ENCODE measurements around the gene ADGRB3.
"Not testable (repeated sequence)": the region's sequence is repeated elsewhere in the genome, so short reads cannot be mapped to it uniquely, and the experiment has no call there.

The ADGRB3 gene

GRCh38 chr6:68650142-68650541, 15.1 kb downstream of the ADGRB3 start:
- no peak for DNase-seq

- no peak for DNase-seq
These were observed 16.2 kb downstream of the ADGRB3 start for GRCh38 chr6:68651011-68651985.

DNA sequence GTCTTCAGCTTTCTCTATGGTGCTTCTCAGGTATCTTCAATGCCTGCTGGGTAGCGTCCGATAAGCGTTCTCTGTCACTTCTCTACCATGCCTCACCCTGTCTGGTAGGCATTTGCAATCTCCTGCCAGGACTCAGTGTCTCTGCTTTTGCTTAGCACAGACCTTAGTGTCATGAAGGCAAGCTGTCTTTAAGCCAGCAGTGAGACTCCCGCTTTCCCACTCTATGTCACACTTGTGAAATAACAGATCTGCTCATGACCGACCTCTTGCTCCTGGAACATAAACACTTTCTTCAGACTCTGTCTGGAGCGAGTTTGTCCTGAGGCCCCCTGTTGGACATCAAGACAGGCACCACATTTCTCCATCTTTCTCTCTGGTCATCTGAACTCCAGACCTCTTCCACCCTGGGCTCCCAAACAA, 17.0 kb downstream of the ADGRB3 start:
- no peak for DNase-seq

GRCh38 chr6:68653074-68653705, 18.1 kb downstream of the ADGRB3 start:
- no peak for DNase-seq

DNA sequence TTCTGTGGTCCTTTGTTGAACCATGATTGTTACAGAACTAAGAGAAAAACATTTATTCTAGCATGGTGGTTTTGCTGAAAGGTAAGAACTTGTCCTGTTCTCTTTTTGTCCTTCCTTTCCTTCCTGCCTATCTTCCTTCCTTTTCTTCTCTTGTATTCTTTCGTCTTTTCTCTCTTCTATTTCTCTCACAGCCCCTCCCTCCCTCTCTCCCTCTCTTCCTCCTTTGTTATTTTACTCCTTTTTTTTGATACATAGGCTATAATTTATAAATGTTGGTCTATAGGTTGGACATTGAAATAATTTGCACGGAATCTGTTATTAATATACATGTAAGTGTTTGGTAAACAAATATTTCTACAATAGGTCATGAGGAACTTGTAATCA, 18.6 kb downstream of the ADGRB3 start:
- no peak for DNase-seq

DNA sequence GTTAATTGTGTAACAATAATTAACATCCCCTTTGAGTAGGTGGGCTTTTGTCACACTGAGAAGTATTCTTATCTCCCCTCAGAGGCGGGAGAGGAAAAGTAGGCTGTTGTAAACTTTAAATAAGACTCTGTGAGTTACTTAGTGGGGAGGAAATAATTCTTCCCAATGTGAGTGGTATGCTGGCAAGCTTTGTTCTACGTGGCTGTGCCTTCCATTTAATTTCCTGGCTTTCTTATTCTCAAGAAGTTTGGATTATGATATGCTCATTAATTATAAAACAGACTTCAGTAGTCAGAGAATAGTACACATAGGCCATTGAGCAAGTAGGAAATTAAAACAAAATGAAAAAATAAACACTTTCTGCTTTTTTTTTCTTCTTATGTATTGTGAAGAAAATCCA, 19.1 kb downstream of the ADGRB3 start:
- no peak for DNase-seq

- DNase-seq, result no peak
These were observed 19.9 kb downstream of the ADGRB3 start for GRCh38 chr6:68655028-68655427.

- DNase-seq, result no peak
These were observed 22.5 kb downstream of the ADGRB3 start for GRCh38 chr6:68657374-68658139.

DNA sequence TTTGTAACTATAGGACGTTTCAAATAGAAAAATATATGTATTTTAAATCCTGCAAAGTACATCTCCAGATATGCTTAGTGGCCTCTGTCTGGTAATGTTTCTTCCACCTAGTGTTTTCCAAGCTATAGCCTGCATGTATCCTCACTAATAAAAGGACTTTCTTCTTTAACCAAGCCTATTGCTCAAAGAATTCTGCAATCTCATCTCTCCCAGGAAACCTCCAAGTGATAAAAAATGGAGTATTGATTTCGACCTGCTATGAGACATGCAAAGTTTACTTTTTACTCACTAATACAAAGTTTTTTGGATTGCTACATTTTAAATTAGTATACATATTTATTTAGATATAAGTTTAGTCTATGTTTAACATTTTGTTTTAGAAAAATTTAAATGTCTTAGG, 23.3 kb downstream of the ADGRB3 start:
- no peak for DNase-seq

GRCh38 chr6:68673255-68673654, 38.2 kb downstream of the ADGRB3 start:
- DNase-seq, result no peak

DNA sequence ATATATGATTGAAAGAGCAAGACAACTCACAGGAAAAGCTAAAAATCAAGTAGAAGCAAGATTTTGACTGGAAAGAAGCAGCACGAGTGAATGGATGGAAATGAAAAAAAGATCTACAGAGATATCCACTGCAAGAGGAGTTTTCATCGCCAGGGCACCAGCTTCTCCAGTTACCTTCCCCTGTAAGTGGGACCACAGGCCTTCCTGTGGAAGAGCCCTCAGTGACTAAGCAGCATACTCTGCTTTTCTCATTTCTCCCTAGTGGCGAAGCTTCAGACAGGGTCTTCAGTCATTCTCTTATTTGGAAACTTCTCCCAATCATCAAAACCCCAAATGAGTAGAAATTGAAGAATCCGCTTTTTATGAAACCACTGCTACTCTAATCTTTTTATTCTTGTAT, 40.5 kb downstream of the ADGRB3 start:
- DNase-seq, result no peak

DNA sequence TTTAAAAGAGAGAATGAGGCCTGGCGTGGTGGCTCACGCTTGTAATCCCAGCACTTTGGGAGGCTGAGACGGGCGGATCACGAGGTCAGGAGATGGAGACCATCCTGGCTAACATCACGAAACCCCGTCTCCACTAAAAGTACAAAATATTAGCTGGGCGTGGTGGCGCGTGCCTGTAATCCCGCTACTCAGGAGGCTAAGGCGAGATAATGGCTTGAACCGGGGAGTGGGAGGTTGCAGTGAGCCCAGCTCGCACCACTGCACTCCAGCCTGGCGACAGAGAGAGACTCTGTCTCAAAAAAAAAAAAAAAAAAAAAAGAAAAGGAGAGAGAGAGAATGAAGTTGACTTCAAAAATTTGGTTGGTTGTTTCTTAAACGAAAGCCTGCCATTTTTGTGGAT, 41.0 kb downstream of the ADGRB3 start:
- not testable (repeated sequence) for DNase-seq

- DNase-seq, result no peak
These were observed 42.0 kb downstream of the ADGRB3 start for GRCh38 chr6:68677058-68677457.

DNA sequence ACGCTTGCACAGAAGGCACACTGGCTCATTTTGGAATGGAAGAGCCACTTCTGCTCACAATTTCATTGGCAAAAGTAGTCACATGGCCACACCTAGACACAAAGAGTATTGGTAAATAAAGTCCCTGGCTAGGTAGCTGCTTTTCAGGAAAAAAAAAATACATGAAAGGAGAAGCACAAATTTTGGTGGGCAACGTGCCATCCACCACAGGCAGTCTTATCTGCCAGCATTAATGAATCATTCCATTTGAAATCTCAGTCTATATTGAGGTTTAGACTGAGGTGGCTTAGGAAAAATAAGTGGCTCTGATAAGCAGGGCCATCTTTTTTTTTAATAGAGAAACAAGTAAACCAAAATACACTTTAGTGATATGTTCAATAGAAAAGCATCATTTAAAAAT, 44.3 kb downstream of the ADGRB3 start:
- no peak for DNase-seq

DNA sequence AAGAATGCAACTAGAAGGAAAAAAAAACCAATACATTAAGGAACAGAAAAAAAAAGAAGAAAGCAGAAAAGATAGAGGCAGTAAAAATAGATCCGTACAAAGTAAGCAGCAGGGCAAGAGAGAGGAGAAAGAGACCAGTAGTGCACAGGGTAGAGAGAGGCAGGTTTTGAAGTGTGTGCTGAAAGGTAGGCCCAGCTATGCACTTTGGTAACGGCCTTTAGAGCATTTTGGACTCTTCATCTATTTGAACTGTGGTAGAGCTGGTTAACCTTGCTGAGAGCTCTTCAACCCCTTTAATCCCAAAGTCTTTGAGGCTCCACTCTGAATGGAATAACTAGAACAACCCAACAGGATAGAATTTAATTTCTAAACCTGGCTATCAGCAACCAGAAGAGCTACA, 45.2 kb downstream of the ADGRB3 start:
- no peak for DNase-seq

DNA sequence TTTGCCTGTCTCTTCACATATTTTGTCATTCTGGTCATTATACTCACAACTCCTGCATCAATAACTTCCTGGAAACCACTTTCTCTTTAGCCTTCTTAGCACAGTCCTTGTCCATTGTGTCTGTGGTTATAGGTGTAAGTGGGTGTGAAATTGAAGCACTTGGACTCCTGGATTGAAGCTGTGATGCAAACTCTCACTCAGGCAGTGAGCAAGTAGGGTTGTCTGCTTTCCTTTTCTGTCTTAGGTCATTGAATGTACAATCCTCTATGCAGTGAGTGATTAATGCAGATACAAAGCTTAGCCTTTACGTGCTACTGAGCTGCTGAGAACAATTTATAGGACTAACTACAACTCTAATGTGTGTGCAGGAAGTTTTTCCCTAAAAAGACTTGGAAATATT, 54.8 kb downstream of the ADGRB3 start:
- no peak for DNase-seq

GRCh38 chr6:68691120-68691519, 56.0 kb downstream of the ADGRB3 start:
- no peak for DNase-seq

DNA sequence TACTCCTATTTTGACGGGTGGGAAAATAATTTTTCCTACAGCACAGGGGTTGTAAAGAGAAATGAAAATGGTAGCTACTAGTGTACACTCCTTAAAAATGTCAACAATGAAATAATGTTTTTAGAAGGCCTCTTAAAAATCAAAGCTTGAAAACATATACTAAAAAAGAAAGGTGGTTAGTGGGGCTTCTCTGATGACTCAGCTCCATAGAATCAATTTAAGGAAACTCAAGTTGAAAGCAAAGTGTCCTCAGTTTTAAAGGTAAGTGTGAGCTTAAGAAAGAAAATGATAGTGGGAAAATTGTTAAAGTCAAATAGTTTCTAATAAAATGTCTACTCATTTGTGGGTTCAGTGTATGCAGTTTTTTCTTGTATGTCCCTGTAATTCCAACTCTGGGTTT, 58.2 kb downstream of the ADGRB3 start:
- no peak for DNase-seq

DNA sequence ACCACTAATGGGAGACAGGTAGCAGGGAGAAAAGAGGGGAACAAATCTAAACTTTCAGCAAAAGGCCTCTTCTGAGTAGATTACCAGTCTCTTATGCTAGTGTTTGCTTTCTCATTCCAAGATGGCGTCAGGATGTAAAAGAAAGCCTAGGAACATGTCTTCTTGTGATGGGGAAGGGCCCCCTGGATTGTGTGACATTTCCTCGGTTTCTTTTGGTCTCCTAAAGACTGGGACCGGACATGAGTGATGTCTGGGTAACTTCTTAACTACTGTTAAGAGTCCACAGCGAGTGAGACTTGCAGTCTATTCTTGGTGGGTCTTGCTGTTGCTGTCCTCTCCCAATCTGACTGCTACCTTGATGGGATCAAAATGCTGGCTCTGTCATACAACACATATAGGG, 60.3 kb downstream of the ADGRB3 start:
- no peak for DNase-seq

- DNase-seq, result no peak
These were observed 60.8 kb downstream of the ADGRB3 start for GRCh38 chr6:68695838-68696237.

- DNase-seq, result no peak
These were observed 62.3 kb downstream of the ADGRB3 start for GRCh38 chr6:68697394-68697793.

DNA sequence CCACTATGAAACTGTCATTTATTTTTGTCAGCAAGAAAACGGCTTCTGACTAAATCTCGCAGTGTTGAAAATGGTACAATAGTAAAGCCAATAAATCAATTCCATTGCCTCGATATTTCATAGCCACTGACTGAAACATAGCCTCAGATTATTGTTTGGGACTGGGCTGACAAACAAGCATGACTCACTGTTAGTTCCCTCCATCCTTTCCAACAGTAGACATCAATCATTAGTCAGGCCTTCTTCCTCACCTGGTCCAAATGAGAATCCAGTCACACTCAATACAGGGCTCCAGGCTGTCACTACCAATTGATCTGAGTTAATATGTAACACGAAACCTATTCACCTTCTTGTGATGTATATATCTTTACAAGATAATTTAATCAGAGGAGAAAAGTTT, 66.1 kb downstream of the ADGRB3 start:
- no peak for DNase-seq

- DNase-seq, result no peak
These were observed 69.4 kb downstream of the ADGRB3 start for GRCh38 chr6:68704485-68704884.

DNA sequence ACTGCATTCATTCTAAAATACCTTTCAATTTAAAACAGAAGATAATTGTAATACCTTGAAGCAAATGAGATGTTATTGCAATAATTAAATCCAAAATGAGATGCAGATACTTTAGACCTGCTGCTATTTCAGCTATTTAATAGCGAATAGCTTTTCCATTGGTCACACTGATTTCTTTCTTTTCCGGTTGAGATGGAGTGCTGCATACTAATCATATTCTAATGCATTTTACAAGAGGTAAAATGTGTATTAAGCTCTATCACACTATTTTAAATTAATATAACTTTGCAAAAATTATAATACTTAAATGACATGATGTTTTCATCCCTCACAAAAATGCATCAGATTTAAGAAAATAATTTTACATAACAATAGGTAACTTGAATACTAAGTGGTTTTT, 74.0 kb downstream of the ADGRB3 start:
- no peak for DNase-seq
